ENCODE measurements around the gene ST6GALNAC1.

ST6GALNAC1 gene

GRCh38 chr17:76685846-76686245, 42.3 kb upstream of the ST6GALNAC1 start:
- Histone ChIP-seq H4K8ac (ENCODE audit: low read length) (no peak overlapping the region), H3K36me3 (ENCODE audit: control insufficient read depth in 1 of 2, insufficient read depth in 2 of 2, low read depth in 1 of 2, low read length in 2 of 2) (peaks cover 36 to 57% of the 10 kb centered on the region in 2 experiments), H4K91ac (ENCODE audit: low read length) (no peak overlapping the region), H2BK15ac (ENCODE audit: low read depth, poor library complexity, severe bottlenecking) (no peak overlapping the region), H3K79me1 (replicated peaks; ENCODE audit: low read length, poor library complexity, severe bottlenecking) (peaks cover 41% of the 10 kb centered on the region), H2BK5ac (ENCODE audit: low read depth, low read length, poor library complexity, severe bottlenecking) (no peak overlapping the region), H3K9ac (ENCODE audit: low read length) (no peak overlapping the region), H2AFZ (ENCODE audit: low read depth, low read length) (no peak overlapping the region), H2BK12ac (ENCODE audit: low read length in 2 of 2) (no peak overlapping the region), H3K4me1 (ENCODE audit: control insufficient read depth, insufficient read depth, low read depth, low read length) (peaks cover 71% of the 10 kb centered on the region), H3K27ac (ENCODE audit: low read length, poor library complexity, severe bottlenecking) (no peak overlapping the region), H3K4me3 (ENCODE audit: insufficient read depth in 1 of 2, low read depth in 1 of 2, low read length in 2 of 2) (no peak overlapping the region), H3K27me3 (ENCODE audit: control insufficient read depth in 1 of 2, insufficient read depth in 1 of 2, low read length in 2 of 2) (no peaks in the 10 kb centered on the region), H3K4me2 (ENCODE audit: low read length, poor library complexity, severe bottlenecking) (no peak overlapping the region), H3K4ac (ENCODE audit: low read depth in 1 of 2, low read length in 2 of 2) (no peak overlapping the region), H3K18ac (ENCODE audit: low read depth in 1 of 2, low read length in 2 of 2) (no peak overlapping the region), H3K9me3 (ENCODE audit: control insufficient read depth, low read length) (no peaks in the 10 kb centered on the region), H3K23ac (ENCODE audit: low read length in 2 of 2) (no peak overlapping the region), H3K14ac (ENCODE audit: low read length in 2 of 2) (no peak overlapping the region), H2AK5ac (ENCODE audit: low read length, severe bottlenecking) (peak overlapping the region; percentile 7), H2BK120ac (ENCODE audit: low read depth, low read length) (no peak overlapping the region)
- DNase-seq, result no peak
- 91% methylated on average over 8 of the region's 8 CpGs for WGBS

- H3K9ac ChIP-seq (ENCODE audit: low read length), result no peak overlapping the region
- H3K18ac ChIP-seq (ENCODE audit: low read depth in 1 of 2, low read length in 2 of 2), result no peak overlapping the region
- no peaks in the 10 kb centered on the region for H3K27me3 ChIP-seq (ENCODE audit: control insufficient read depth in 1 of 2, insufficient read depth in 1 of 2, low read length in 2 of 2)
- no peak overlapping the region for H2BK12ac ChIP-seq (ENCODE audit: low read length in 2 of 2)
- H2AK5ac ChIP-seq (ENCODE audit: low read length, severe bottlenecking), result peak overlapping the region; percentile 37
- no peak overlapping the region for H2BK15ac ChIP-seq (ENCODE audit: low read depth, poor library complexity, severe bottlenecking)
- no peak for DNase-seq
- no peak overlapping the region for H4K91ac ChIP-seq (ENCODE audit: low read length)
- no peak overlapping the region for H3K27ac ChIP-seq (ENCODE audit: low read length, poor library complexity, severe bottlenecking)
- WGBS, result 96% methylated on average over 12 of the region's 12 CpGs
- H3K9me3 ChIP-seq (ENCODE audit: control insufficient read depth, low read length), result no peaks in the 10 kb centered on the region
- no peak overlapping the region for H2BK5ac ChIP-seq (ENCODE audit: low read depth, low read length, poor library complexity, severe bottlenecking)
- no peak overlapping the region for H3K14ac ChIP-seq (ENCODE audit: low read length in 2 of 2)
- no peak overlapping the region for H2BK120ac ChIP-seq (ENCODE audit: low read depth, low read length)
- no peak overlapping the region for H4K8ac ChIP-seq (ENCODE audit: low read length)
- peaks cover 40% of the 10 kb centered on the region for H3K79me1 ChIP-seq (replicated peaks; ENCODE audit: low read length, poor library complexity, severe bottlenecking)
- H3K23ac ChIP-seq (ENCODE audit: low read length in 2 of 2), result peak overlapping the region in 1 of 2 experiments; percentile 4
- no peak overlapping the region for H3K4ac ChIP-seq (ENCODE audit: low read depth in 1 of 2, low read length in 2 of 2)
- peaks cover 41 to 56% of the 10 kb centered on the region in 2 experiments for H3K36me3 ChIP-seq (ENCODE audit: control insufficient read depth in 1 of 2, insufficient read depth in 2 of 2, low read depth in 1 of 2, low read length in 2 of 2)
- H3K4me2 ChIP-seq (ENCODE audit: low read length, poor library complexity, severe bottlenecking), result no peak overlapping the region
- no peak overlapping the region for H3K4me3 ChIP-seq (ENCODE audit: insufficient read depth in 1 of 2, low read depth in 1 of 2, low read length in 2 of 2)
- peaks cover 71% of the 10 kb centered on the region for H3K4me1 ChIP-seq (ENCODE audit: control insufficient read depth, insufficient read depth, low read depth, low read length)
- no peak overlapping the region for H2AFZ ChIP-seq (ENCODE audit: low read depth, low read length)
Observed at GRCh38 chr17:76685366-76685765, 41.8 kb upstream of the ST6GALNAC1 start.

GRCh38 chr17:76684756-76685155, 41.2 kb upstream of the ST6GALNAC1 start:
- H3K9me3 ChIP-seq (ENCODE audit: control insufficient read depth, low read length), result no peaks in the 10 kb centered on the region
- peaks cover 43 to 56% of the 10 kb centered on the region in 2 experiments for H3K36me3 ChIP-seq (ENCODE audit: control insufficient read depth in 1 of 2, insufficient read depth in 2 of 2, low read depth in 1 of 2, low read length in 2 of 2)
- H2AFZ ChIP-seq (ENCODE audit: low read depth, low read length), result no peak overlapping the region
- H2BK12ac ChIP-seq (ENCODE audit: low read length in 2 of 2), result no peak overlapping the region
- peaks cover 70% of the 10 kb centered on the region for H3K4me1 ChIP-seq (ENCODE audit: control insufficient read depth, insufficient read depth, low read depth, low read length)
- no peak overlapping the region for H3K27ac ChIP-seq (ENCODE audit: low read length, poor library complexity, severe bottlenecking)
- H4K8ac ChIP-seq (ENCODE audit: low read length), result no peak overlapping the region
- DNase-seq, result no peak
- no peaks in the 10 kb centered on the region for H3K27me3 ChIP-seq (ENCODE audit: control insufficient read depth in 1 of 2, insufficient read depth in 1 of 2, low read length in 2 of 2)
- H3K79me1 ChIP-seq (replicated peaks; ENCODE audit: low read length, poor library complexity, severe bottlenecking), result peaks cover 38% of the 10 kb centered on the region
- no peak overlapping the region for H3K18ac ChIP-seq (ENCODE audit: low read depth in 1 of 2, low read length in 2 of 2)
- H2AK5ac ChIP-seq (ENCODE audit: low read length, severe bottlenecking), result peak overlapping the region; percentile 37
- H3K4me3 ChIP-seq (ENCODE audit: insufficient read depth in 1 of 2, low read depth in 1 of 2, low read length in 2 of 2), result no peak overlapping the region
- H2BK120ac ChIP-seq (ENCODE audit: low read depth, low read length), result no peak overlapping the region
- H3K4me2 ChIP-seq (ENCODE audit: low read length, poor library complexity, severe bottlenecking), result no peak overlapping the region
- H2BK15ac ChIP-seq (ENCODE audit: low read depth, poor library complexity, severe bottlenecking), result peak overlapping the region; percentile 31
- H3K9ac ChIP-seq (ENCODE audit: low read length), result no peak overlapping the region
- H3K23ac ChIP-seq (ENCODE audit: low read length in 2 of 2), result no peak overlapping the region
- no peak overlapping the region for H3K4ac ChIP-seq (ENCODE audit: low read depth in 1 of 2, low read length in 2 of 2)
- WGBS, result 95% methylated on average over 7 of the region's 7 CpGs
- no peak overlapping the region for H4K91ac ChIP-seq (ENCODE audit: low read length)
- H2BK5ac ChIP-seq (ENCODE audit: low read depth, low read length, poor library complexity, severe bottlenecking), result no peak overlapping the region
- no peak overlapping the region for H3K14ac ChIP-seq (ENCODE audit: low read length in 2 of 2)

GRCh38 chr17:76683921-76684745, 40.6 kb upstream of the ST6GALNAC1 start:
- no peak overlapping the region for H3K23ac ChIP-seq (ENCODE audit: low read length in 2 of 2)
- peak overlapping the region; percentile 16 for H2AK5ac ChIP-seq (ENCODE audit: low read length, severe bottlenecking)
- WGBS, result 95% methylated on average over 22 of the region's 25 CpGs
- no peak overlapping the region for H4K8ac ChIP-seq (ENCODE audit: low read length)
- DNase-seq, result no peak
- H3K9me3 ChIP-seq (ENCODE audit: control insufficient read depth, low read length), result no peaks in the 10 kb centered on the region
- H3K4me1 ChIP-seq (ENCODE audit: control insufficient read depth, insufficient read depth, low read depth, low read length), result peaks cover 67% of the 10 kb centered on the region
- H3K36me3 ChIP-seq (ENCODE audit: control insufficient read depth in 1 of 2, insufficient read depth in 2 of 2, low read depth in 1 of 2, low read length in 2 of 2), result peaks cover 47 to 57% of the 10 kb centered on the region in 2 experiments
- H3K9ac ChIP-seq (ENCODE audit: low read length), result no peak overlapping the region
- H3K14ac ChIP-seq (ENCODE audit: low read length in 2 of 2), result no peak overlapping the region
- peak overlapping the region; percentile 34 to 70 for H2BK12ac ChIP-seq (ENCODE audit: low read length in 2 of 2)
- H3K4ac ChIP-seq (ENCODE audit: low read depth in 1 of 2, low read length in 2 of 2), result no peak overlapping the region
- H2BK15ac ChIP-seq (ENCODE audit: low read depth, poor library complexity, severe bottlenecking), result no peak overlapping the region
- H4K91ac ChIP-seq (ENCODE audit: low read length), result peak overlapping the region; percentile 43
- peak overlapping the region; percentile 17 for H3K27ac ChIP-seq (ENCODE audit: low read length, poor library complexity, severe bottlenecking)
- H2BK5ac ChIP-seq (ENCODE audit: low read depth, low read length, poor library complexity, severe bottlenecking), result no peak overlapping the region
- H3K18ac ChIP-seq (ENCODE audit: low read depth in 1 of 2, low read length in 2 of 2), result peak overlapping the region in 1 of 2 experiments; percentile 13
- H2AFZ ChIP-seq (ENCODE audit: low read depth, low read length), result no peak overlapping the region
- peak overlapping the region; percentile 11 for H2BK120ac ChIP-seq (ENCODE audit: low read depth, low read length)
- H3K4me2 ChIP-seq (ENCODE audit: low read length, poor library complexity, severe bottlenecking), result no peak overlapping the region
- H3K27me3 ChIP-seq (ENCODE audit: control insufficient read depth in 1 of 2, insufficient read depth in 1 of 2, low read length in 2 of 2), result no peaks in the 10 kb centered on the region
- H3K4me3 ChIP-seq (ENCODE audit: insufficient read depth in 1 of 2, low read depth in 1 of 2, low read length in 2 of 2), result no peak overlapping the region
- peaks cover 36% of the 10 kb centered on the region for H3K79me1 ChIP-seq (replicated peaks; ENCODE audit: low read length, poor library complexity, severe bottlenecking)

All from mesenchymal stem cell (in vitro differentiated cells and primary cell).